IMR-90 (cell line): ENCODE measurements around the gene SMIM24.

Experiments used
- CTCF ChIP-seq: conservative IDR thresholded peaks from 2 replicates; pipeline ENCODE4 v1.5.1; 2012; ENCODE audit warnings: mild to moderate bottlenecking, low read depth, low read length, improper control_type of control experiment
- ELK1 ChIP-seq: fragments of 150-350 bp; IDR thresholded peaks from 2 replicates; pipeline ENCODE4 v1.6.1; 2016; ENCODE audit warnings: low read depth, mild to moderate bottlenecking, low read length, moderate library complexity, borderline replicate concordance

- no peak for TF ChIP-seq CTCF
- no peak for TF ChIP-seq ELK1
Measured at GRCh38 chr19:3481241-3482090, 1.1 kb upstream of the SMIM24 start.
